Cardiac muscle cell (in vitro differentiated cells and primary cell): ENCODE results near the gene RPS10. TPM values are rescaled to one million over a fixed set of nuclear protein-coding genes. Genes with fewer than 3 reads are reported as not detected.

Experiments
- DNase-seq, 2 donors: peaks; one replicate each; pipeline versions ENCODE4 v3.0.0 to v3.0.0-alpha.2; 2010 to 2017; ENCODE audit warnings: low read depth in 1 of 2, low spot score in 1 of 2
- H3K27ac ChIP-seq: fragments of 200-600 bp; sonication (generic); 2 replicates; pipeline ENCODE4 v1.5.1; 2016
- H3K27me3 ChIP-seq: fragments of 200-600 bp; sonication (generic); 2 replicates; pipeline ENCODE4 v1.6.0; 2016; ENCODE audit warnings: control low read depth
- H3K36me3 ChIP-seq: fragments of 200-600 bp; sonication (generic); 2 replicates; pipeline ENCODE4 v1.5.1; 2016; ENCODE audit warnings: control low read depth
- H3K4me1 ChIP-seq: fragments of 200-600 bp; sonication (generic); 2 replicates; pipeline ENCODE4 v1.8.1; 2017; ENCODE audit warnings: low read depth, mild to moderate bottlenecking, mixed run types
- H3K4me3 ChIP-seq: fragments of 200-600 bp; sonication (generic); 2 replicates; pipeline ENCODE4 v1.5.1; 2016; ENCODE audit warnings: mild to moderate bottlenecking
- H3K9me3 ChIP-seq: fragments of 200-600 bp; sonication (generic); 2 replicates; pipeline ENCODE4 v1.5.1; 2017; ENCODE audit warnings: low read depth, mild to moderate bottlenecking, control low read depth
- CTCF ChIP-seq: IDR thresholded peaks from 2 replicates; pipeline ENCODE4 v1.5.1; 2012; ENCODE audit warnings: low read depth, mild to moderate bottlenecking, low read length
- polyA plus RNA-seq: library from polyadenylated mRNA; unstranded; fragments of >200 nt; fragmentation: Nextera tagmentation; extraction: Ambion mirVana; gene quantifications from 2 replicates; pipeline ENCODE4 v1.2.1, GENCODE V29; 2016
- total RNA-seq: library from RNA; depleted of rRNA; stranded (reverse); fragments of >200 nt; gene quantifications from 2 replicates; pipeline ENCODE4 v1.2.3, GENCODE V29; 2016

Gene RPS10
- total and polyA plus RNA-seq, 2 experiments from 2014 or later, result 632 to 1,764 TPM

- no peaks in the 10 kb centered on the region for H3K36me3 ChIP-seq
- no peak overlapping the region for H3K4me3 ChIP-seq
- no peak overlapping the region for H3K27ac ChIP-seq
- no peak for DNase-seq
- peaks cover 13% of the 10 kb centered on the region for H3K4me1 ChIP-seq
- TF ChIP-seq CTCF, result no peak
- no peaks in the 10 kb centered on the region for H3K9me3 ChIP-seq
- H3K27me3 ChIP-seq, result no peaks in the 10 kb centered on the region
Observed at GRCh38 chr6:34385793-34386195, 40.1 kb downstream of the RPS10 start.

GRCh38 chr6:34384321-34385153 lies 41.3 kb downstream of the RPS10 start:
- DNase-seq, result no peak
- Histone ChIP-seq H3K9me3 (no peaks in the 10 kb centered on the region), H3K27me3 (no peaks in the 10 kb centered on the region), H3K36me3 (no peaks in the 10 kb centered on the region), H3K4me3 (no peak overlapping the region), H3K4me1 (peaks cover 9% of the 10 kb centered on the region), H3K27ac (peak overlapping the region; percentile 78)
- TF ChIP-seq CTCF, result no peak

- Histone ChIP-seq H3K27ac (peak overlapping the region; percentile 78), H3K4me3 (no peak overlapping the region), H3K36me3 (no peaks in the 10 kb centered on the region), H3K9me3 (no peaks in the 10 kb centered on the region), H3K4me1 (peaks cover 9% of the 10 kb centered on the region), H3K27me3 (no peaks in the 10 kb centered on the region)
- peak in 1 of 2 donors; percentile 52 for DNase-seq
- TF ChIP-seq CTCF, result no peak
Observed at GRCh38 chr6:34383656-34384320, 42.1 kb downstream of the RPS10 start.

GRCh38 chr6:34383161-34383631 lies 42.7 kb downstream of the RPS10 start:
- Histone ChIP-seq H3K9me3 (no peaks in the 10 kb centered on the region), H3K27ac (no peak overlapping the region), H3K27me3 (no peaks in the 10 kb centered on the region), H3K36me3 (no peaks in the 10 kb centered on the region), H3K4me3 (no peak overlapping the region), H3K4me1 (peaks cover 9% of the 10 kb centered on the region)
- no peak for TF ChIP-seq CTCF
- peak in 1 of 2 donors; percentile 88 for DNase-seq

GRCh38 chr6:34381081-34381480 lies 44.8 kb downstream of the RPS10 start:
- TF ChIP-seq CTCF, result no peak
- H3K4me3 ChIP-seq, result no peak overlapping the region
- H3K27me3 ChIP-seq, result no peaks in the 10 kb centered on the region
- no peak overlapping the region for H3K27ac ChIP-seq
- H3K9me3 ChIP-seq, result no peaks in the 10 kb centered on the region
- peak in 1 of 2 donors; percentile 62 for DNase-seq
- peaks cover 9% of the 10 kb centered on the region for H3K4me1 ChIP-seq
- H3K36me3 ChIP-seq, result no peaks in the 10 kb centered on the region
